Activated CD4-positive, alpha-beta T cell treated with anti-CD3 and anti-CD28 coated beads, Interleukin-2, amount 50 U/mL, for 24 hours (primary cell): ENCODE data around the gene HMGCR.

Source experiments
- DNase-seq, 2 donors: peaks; one replicate each; pipeline ENCODE4 v3.0.0-alpha.2; 2020; ENCODE audit warnings: low read depth in 1 of 2, low spot score in 1 of 2

The HMGCR gene

DNA sequence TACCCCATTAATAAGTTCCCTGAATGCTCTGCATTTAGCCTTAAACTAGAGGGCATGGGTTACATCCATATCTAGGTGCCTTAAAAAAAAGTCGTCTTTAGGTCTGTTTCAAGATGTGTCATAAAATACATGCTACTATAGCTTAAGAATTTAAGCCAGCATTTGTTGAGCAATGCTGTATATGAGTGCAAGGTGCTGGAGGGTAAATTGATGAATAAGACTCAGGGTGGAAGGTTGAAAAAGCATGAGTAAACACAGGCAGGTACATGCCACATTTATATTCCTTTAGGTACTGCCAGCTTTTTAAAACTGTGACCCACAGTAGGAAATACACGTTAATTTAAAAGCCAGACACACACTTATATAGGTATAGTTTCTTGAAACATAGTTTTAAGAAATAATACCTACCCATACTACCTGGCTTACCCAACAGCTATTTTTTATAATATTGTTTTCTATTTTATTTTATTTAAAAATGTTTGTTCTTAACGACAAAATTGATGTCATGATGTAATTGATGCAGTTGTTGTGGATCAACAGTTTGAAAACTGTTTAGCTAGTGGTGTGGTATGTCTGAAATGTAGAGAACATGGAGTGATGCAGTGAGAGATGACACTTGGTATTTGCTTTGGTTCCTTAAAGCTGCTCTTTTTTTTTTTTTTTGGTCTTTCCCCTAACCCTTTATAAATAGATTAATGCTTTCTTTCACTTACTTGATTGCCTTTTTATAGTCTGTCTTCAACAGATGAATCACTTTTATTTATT lies 3.9 kb downstream of the HMGCR start:
- DNase-seq = no peak

DNA sequence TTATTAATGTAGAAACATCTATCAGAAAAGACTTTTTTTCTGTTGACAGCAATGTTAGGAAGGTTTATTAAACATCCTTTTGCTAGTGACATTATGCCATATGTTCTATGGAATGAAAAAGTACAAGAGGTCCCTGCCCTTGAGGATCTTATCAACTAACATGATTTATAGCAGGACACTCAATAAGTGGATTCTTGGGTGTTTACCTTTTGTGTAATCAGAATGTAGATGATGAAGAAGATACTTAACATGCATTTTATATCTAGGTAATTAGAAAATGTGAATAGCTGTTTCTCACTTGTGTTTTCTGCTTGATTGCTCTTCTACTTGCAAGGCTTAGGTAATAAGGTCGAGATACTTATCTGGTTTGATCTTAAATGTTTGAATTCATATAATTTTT lies 4.9 kb downstream of the HMGCR start:
- no peak for DNase-seq

DNA sequence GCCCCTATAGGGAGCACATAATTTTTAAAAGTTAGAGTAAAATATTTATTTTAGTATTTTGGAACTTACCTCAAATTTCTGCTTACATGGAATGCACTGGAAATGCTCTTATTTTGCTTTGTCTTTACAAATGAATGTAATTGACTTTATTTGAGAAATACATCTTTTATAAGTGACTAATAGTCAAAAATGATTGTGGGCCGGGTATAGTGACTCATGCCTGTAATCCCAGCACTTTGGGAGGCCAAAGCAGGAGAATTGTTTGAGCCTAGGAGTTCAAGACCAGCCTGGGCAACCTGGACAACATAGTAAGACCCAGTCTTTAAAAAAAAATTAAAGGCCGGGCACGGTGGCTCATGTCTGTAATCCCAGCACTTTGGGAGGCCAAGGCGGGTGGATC lies 5.8 kb downstream of the HMGCR start:
- DNase-seq = no peak

DNA sequence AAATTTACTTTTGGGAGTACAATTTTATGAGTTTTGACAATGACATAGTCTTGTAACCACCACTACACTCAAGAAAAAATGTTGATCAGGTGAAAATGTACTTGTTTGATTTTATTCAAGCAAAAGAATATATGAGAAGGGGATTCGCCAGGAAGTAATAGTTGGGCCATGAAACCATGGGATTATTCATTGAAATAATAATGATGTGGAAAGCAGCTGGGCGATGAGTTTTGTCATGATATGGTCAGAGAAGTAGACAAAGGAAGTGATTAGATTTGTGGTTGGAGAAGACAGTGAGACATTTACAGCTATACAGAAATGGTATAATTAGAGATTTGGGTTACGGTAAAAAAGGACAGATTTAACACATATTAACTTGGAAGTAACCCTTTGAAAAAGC lies 11.2 kb downstream of the HMGCR start:
- DNase-seq = no peak

DNA sequence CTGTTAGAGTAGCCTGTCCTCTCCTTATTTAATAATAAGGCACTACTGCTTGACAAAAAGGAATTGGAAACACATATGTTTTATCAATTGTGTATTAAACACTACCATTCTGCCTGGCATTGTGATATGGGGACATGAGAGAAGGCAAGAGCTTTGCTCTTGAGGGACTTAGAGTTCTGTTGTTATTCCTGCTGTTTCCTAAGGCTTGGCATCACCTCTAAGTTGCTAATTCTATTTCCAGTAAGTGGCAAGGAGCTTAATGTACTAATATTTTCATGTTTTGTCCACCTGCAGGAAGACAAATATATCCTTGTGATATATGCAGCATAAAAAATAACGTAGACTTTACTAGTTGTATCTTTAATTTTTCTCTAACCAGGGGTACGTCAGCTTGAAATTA lies 12.6 kb downstream of the HMGCR start:
- no peak for DNase-seq

DNA sequence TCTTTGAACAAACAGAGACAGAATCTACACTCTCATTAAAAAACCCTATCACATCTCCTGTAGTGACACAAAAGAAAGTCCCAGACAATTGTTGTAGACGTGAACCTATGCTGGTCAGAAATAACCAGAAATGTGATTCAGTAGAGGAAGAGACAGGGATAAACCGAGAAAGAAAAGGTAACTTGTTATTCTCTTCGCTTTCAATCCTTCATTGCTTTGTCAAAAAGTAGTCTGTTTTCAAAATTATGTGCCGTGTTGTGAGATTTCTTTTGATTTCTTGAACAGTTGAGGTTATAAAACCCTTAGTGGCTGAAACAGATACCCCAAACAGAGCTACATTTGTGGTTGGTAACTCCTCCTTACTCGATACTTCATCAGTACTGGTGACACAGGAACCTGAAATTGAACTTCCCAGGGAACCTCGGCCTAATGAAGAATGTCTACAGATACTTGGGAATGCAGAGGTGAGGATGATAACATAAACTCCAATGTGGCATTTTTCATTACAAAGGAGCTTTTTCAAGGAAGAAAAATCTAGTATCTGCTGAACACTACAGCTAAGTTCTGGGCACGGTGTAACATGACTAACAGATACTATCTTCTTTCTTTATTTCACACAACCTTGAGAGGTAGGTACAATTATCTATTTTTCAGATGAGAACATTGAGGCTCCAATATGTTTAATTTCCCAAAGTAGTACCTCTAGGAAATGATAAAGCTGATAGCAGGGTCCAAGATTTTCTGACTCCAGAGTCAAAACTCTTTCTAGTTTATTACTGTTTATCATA lies 14.3 kb downstream of the HMGCR start:
- DNase-seq = no peak

DNA sequence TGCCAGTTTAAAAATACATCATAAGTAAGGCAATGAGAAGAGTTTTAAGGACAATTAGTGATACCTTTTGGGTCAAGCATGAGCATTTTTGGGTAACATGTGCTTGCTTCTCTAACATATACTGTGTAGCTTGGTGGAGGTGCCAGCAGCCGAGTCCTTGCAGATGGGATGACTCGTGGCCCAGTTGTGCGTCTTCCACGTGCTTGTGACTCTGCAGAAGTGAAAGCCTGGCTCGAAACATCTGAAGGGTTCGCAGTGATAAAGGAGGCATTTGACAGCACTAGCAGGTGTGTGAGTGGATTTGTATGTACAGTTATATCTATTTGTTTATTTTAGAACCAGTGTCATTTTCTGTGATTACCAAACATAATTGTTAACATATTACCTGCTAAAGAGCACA lies 18.2 kb downstream of the HMGCR start:
- DNase-seq = no peak

DNA sequence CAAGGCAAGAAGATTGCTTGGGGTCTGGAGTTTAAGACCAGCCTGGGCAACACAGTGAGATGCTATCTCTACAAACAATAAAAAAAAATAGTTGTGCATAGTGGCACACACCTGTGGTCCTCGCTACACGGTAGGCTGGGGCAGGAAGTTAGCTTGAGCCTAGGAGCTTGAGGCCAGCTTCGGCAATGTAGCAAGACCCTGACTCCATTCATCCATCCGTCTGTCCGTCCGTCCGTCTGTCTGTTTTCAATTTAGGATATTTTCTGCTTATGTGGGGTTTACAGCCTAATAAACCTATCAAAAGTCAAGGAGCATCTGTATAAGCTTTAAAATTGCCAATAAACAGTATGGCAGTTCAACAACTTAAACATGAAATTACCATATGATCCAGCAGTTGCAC lies 19.7 kb downstream of the HMGCR start:
- DNase-seq = no peak

DNA sequence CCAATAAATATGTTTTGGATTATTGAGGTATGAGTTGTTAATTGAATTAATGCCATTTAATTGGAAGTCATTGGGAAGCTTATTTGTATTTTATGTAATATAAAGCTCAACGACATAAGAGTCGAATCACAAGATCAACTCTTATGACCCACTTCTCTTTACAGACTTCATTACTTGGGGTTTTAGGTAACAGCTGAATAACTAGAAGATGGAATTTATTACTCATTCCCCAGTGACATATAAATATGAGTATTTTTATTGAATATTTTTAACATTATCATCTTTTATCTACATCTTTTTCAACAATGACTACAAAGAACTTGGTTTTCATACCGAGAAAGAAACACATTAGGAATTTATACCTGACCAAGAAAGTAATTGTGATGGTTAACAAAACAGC lies 21.1 kb downstream of the HMGCR start:
- DNase-seq = no peak

DNA sequence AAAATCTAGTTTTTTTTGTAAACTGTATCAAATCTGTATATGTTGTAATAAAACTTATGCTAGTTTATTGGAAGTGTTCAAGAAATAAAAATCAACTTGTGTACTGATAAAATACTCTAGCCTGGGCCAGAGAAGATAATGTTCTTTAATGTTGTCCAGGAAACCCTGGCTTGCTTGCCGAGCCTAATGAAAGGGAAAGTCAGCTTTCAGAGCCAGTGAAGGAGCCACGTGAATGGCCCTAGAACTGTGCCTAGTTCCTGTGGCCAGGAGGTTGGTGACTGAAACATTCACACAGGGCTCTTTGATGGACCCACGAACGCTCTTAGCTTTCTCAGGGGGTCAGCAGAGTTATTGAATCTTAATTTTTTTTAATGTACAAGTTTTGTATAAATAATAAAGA lies 24.3 kb downstream of the HMGCR start:
- DNase-seq = no peak

DNA sequence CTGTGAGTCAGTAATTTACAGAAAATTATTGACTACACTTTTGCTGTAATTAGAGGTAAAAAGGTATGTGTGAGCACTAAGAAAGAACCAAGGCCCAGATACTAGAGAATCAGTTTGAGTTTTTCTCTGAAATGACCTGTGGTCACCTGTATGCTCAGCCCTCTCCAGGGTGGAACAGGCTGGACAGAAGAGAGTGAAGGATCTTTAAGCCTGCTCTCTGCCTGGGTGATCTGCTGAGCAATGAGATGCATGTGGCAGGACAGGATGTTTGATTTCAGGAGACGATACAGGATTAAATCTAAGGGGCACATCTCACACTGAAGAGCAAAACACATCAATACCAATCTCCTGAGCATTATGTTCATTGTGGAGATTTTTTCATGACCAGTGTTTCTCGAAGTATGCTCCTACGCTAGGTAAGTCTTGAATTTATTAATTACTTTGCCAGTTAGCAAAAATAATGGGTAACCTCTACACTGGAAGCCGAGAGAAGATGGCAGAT lies 25.5 kb downstream of the HMGCR start:
- no peak for DNase-seq

DNA sequence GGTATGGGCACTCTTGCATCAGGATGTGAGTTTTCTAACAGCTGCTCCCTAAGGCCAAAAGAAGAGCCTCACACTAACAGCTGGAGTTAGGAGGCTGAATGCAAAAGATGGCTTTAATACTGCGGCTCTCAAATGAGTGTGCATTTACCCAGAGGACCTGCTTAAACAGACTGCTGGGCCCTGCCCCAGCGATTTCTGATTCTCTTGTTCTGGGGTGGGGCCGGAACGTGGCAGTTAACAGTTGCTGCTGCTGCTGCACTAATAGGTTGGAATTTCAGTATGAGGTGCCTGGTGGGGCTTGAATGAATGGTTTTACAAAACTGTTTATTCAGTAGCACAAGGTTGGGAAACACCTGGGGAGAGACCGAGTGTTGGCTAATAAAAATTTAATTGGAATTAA lies 26.1 kb downstream of the HMGCR start:
- DNase-seq = no peak

DNA sequence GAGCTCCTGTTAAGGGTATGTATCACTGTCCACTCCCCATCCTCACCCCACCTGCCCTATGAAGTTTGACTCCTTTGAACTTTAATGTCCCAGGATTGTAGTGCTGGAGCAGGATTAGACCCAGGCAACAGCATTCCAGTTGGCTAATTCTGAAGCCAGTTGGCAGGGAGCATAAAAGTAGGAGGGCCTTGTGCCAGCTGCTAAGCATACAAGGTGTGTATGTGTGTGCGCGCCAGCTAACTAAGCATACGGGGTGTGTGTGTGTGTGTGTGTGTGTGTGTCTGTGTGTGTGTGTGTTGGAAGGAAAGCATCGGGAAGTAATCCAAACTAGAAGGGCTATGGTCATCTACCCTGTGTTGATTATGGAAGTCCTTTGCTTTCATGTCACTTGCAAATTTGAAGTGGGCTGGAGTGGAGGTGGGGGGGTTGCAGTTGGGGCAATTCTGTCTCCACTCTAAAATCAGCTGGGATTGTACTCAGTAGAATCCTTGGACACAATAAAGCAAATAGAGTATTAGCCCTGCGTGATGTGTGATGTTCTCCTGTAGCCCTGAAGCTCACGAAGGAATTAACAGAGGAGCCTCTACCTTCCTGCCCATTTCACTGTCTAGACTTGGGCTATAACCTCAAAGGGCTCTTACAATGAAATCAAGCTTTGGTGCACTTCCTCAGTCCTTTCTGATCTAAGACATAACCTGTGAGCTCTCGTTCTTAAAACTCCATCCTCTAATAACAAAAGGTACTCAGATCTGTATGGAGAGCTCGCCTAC lies 26.9 kb downstream of the HMGCR start:
- no peak for DNase-seq

DNA sequence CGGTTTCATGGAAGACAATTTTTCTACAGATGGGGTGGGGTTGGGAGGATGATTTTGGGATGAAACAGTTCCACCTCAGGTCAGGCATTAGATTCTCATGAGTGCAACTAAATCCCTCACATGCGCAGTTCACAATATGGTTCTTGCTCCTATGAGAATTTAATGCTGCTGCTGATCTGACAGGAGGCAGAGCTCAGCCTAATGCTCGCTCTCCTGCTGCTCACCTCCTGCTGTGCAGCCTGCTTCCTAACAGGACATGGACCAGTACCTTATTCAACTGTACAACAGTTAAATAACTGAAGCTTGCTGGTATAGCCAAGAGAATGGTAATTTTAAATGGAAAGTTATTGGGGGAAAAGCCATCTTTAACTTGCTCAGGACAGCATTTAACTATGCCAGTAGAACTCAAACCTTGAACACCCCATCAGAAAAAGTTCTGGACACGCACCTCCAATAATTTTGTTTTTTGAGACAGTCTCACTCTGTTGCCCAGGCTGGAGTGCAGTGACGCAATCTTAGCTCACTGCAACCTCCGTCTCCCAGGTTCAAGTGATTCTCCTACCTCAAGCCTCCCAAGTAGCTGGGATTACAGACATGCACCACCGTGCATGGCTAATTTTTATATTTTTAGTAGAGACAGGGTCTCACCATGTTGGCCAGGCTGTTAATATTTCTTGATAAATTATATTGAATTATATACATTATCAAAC lies 27.7 kb downstream of the HMGCR start:
- DNase-seq = no peak

DNA sequence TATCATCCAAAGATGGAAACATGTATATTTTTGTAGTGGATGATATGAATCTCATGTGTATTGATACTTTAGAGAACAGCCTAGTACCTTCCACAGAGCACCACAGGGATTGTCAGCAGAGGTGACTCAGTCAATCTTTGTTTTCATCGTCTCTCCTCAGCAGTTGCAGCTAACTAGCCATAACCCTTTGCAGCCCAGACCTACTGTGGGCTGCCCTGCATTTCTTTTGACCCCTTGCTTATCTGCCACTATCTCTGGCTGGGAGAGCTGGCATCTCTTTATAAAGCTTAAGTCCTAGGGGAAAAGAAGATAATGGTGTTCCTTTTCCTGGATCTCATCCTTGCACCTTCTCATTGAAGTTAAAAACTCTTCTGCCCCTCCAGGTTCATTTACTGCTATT lies 28.7 kb downstream of the HMGCR start:
- DNase-seq = no peak

DNA sequence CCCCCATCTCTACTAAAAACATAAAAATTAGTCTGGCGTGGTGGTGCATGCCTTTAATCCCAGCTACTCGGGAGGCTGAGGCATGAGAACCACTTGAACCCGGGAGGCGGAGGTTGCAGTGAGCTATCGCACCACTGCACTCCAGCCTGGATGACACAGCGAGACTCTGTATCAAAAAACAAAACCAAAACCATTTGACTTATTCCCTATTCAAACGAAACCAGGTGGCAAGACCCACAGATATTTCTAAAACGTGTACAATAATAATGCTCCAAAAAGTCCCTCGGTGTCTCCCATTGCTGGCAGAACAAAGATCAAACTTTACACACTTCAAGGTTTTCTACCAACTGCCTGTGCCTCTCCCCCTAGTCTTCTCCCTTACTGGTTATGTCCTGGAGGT lies 29.8 kb downstream of the HMGCR start:
- no peak for DNase-seq

DNA sequence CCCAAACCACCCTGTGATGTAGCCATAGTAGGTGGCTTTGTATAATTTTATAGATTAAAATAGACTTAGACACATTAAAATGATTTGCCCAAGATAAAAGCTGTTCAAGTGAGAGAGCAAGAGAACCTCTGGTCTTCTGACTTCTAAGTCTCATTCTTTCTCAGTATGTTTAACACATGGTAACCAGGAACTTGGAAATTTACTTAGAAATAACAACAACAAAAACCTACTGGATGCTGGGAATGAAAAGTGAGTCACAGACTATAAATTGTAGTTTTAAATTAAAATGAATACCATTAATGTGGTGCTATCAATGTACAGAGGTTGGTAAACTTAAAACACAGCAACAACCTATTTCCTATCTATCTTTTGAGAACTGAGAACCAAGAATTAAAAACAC lies 30.4 kb downstream of the HMGCR start:
- no peak for DNase-seq

DNA sequence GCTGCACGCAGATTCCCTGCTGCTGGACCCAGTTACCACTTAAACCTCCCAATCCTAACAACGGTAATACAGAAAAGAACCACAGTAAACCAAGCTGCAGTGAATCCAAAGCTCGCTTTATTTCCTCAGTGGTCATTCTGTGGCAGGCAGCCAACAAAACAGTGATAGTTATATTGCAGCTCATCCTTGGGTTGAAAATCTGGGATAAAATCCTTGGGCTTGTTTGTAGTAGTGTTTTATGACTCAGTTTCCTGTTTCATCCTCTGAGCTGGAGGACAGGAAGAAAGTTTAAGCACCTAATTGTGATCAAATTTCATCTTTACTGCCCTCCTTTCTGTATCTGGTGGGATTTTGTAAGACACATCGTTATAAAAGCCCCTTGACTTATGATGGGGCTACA lies 31.4 kb downstream of the HMGCR start:
- no peak for DNase-seq

DNA sequence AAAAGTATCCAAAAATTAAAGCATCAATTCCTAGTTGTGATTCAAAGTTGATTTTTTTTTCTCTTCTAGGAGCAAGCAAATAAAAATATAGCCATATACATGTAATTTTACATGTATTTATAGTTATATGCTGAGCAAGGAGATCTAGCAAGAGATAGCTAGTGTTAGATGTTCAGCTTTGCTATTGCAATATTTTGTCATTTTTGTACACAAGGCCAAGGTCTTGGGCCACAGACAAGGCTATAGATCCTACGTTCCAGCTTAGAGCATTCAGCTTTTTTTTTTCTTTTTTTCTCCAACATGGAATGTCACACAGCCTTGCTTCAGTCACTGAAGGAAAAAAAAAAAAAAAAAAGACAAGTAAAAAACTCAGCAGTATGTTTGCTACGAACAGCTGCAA lies 36.8 kb downstream of the HMGCR start:
- DNase-seq = no peak

DNA sequence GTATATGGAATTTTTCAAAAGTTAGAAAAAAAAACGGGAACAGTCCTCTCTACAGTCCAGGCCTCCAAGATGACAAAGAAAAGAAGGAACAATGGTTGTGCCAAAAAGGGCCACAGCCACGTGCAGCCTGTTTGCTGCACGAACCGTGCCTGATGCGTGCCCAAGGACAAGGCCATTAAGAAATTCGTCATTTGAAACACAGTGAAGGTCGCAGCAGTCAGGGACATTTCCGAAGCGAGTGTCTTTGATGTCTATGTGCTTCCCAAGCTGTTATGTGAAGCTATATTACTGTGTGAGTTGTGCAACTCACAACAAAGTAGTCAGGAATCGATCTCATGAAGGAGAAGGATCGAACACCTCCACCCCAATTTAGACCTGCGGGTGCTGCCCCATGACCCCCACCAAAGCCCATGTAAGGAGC lies 37.4 kb downstream of the HMGCR start:
- DNase-seq = no peak

DNA sequence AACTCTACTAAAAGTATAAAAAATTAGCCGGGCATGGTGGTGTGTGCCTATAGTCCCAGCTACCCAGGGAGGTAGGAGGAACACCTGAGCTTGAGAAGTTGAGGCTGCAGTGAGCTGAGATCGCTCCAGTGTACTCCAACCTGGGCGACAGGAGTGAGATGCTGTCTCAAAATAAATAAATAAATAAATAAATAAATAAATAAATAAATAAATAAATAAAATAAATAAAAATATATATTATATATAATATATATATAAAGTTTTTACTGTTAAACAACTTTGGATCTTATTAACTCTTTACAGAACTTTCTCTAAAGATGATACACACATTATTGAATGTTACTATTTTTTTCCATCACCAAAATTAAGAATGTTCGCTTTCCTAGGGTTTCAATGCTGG lies 38.4 kb downstream of the HMGCR start:
- DNase-seq = no peak
